Measurements from ENCODE around the gene RPS18. TPM values are rescaled to one million over a fixed set of nuclear protein-coding genes. Genes with fewer than 3 reads are reported as not detected.

The RPS18 gene
- total and polyA plus RNA-seq, 2 of the 13 experiments (the other 11 are each of a cell fraction or from before 2014, with no cell fraction given), result 3,896 to 5,806 TPM

DNA sequence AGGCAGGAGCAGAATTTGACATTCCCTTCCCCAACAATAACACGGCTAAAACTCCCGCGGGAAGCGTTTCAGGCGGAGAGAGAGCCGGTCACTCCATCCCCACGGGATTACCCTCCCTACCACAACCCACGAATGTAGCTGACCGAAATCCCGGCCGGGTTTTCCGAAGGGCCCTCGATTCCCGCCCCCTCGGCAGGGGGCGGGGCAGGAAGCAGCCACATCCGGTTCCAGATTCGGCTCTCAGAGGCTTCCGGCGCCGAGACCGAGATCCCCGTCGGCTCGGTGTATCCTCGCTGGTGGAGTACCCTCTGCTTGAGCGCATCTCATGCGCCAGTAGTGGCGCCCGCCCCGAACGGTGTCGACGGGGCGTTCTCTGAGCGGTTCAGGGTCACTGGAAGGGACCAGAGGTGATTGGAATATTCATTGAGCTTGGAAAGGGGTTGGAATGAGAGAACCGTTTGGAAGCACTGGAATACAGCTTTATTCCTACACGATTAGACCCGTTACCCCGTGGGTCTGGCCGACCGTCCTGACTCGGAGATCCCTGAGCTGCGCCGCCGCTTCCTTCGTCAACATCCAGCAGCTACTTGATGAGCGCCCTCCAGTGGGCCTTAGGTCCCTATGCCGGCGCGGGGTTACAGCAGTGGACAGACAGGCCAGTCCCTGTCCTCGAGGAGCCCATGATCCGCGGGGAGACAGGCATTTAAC lies 27.5 kb downstream of the RPS18 start (continued):
- TF ChIP-seq TBL1XR1 (IDR thresholded peaks at IDR 0.05; ENCODE audit: borderline replicate concordance, low read length, partially characterized antibody) (peak; percentile 50), PRPF4 (IDR thresholded peaks at IDR 0.05; ENCODE audit: low read depth, low read length, poor library complexity, severe bottlenecking) (no peak), ZNF574 (CRISPR knock-in tag; IDR thresholded peaks at IDR 0.05) (peak; percentile 91), ELK4 (CRISPR knock-in tag; IDR thresholded peaks at IDR 0.05; ENCODE audit: borderline replicate concordance) (peak; percentile 60; the same call in 1 of the 2 replicates), ZBTB26 (CRISPR knock-in tag; IDR thresholded peaks at IDR 0.05; ENCODE audit: borderline replicate concordance) (peak; percentile 64), DPF2 (CRISPR knock-in tag; IDR thresholded peaks at IDR 0.05; ENCODE audit: borderline replicate concordance, low read depth) (no peak), DMAP1 (CRISPR knock-in tag; IDR thresholded peaks at IDR 0.05) (peak; percentile 84), ZBTB7B (CRISPR knock-in tag; IDR thresholded peaks at IDR 0.05) (peak; percentile 38; the same call in 1 of the 2 replicates), EHMT2 (IDR thresholded peaks at IDR 0.05; ENCODE audit: borderline replicate concordance, low read depth, low read length) (no peak), KAT8 (CRISPR knock-in tag; IDR thresholded peaks at IDR 0.05) (peak; percentile 81), ZNF530 (CRISPR knock-in tag; IDR thresholded peaks at IDR 0.05; ENCODE audit: low read depth) (no peak), NCOA2 (CRISPR knock-in tag; IDR thresholded peaks at IDR 0.05) (peak; percentile 45; the same call in 1 of the 2 replicates), SMC3 (IDR thresholded peaks at IDR 0.05; ENCODE audit: low read length) (peak; percentile 56), TCF7L2 (IDR thresholded peaks at IDR 0.05; ENCODE audit: low read depth, low read length) (no peak), NFE2 (CRISPR knock-in tag; IDR thresholded peaks at IDR 0.05) (no peak)
- TF ChIP-seq, protein P1, sequence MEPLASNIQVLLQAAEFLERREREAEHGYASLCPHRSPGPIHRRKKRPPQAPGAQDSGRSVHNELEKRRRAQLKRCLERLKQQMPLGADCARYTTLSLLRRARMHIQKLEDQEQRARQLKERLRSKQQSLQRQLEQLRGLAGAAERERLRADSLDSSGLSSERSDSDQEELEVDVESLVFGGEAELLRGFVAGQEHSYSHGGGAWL (CRISPR knock-in tag; IDR thresholded peaks at IDR 0.05), result peak; percentile 57
- TF ChIP-seq, protein P2, sequence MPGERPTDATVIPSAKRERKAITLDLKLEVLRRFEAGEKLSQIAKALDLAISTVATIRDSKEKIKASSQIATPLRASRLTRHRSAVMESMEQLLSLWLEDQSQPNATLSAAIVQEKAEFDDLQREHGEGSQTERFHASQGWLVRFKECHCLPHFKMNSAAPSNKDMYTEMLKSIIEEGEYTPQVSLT (CRISPR knock-in tag; IDR thresholded peaks at IDR 0.05; ENCODE audit: borderline replicate concordance, low read depth), result no peak
- TF ChIP-seq, protein P3, sequence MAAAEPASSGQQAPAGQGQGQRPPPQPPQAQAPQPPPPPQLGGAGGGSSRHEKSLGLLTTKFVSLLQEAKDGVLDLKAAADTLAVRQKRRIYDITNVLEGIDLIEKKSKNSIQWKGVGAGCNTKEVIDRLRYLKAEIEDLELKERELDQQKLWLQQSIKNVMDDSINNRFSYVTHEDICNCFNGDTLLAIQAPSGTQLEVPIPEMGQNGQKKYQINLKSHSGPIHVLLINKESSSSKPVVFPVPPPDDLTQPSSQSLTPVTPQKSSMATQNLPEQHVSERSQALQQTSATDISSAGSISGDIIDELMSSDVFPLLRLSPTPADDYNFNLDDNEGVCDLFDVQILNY (CRISPR knock-in tag; conservative IDR thresholded peaks at IDR 0.05), result peak; percentile 60
- TF ChIP-seq, protein P4, sequence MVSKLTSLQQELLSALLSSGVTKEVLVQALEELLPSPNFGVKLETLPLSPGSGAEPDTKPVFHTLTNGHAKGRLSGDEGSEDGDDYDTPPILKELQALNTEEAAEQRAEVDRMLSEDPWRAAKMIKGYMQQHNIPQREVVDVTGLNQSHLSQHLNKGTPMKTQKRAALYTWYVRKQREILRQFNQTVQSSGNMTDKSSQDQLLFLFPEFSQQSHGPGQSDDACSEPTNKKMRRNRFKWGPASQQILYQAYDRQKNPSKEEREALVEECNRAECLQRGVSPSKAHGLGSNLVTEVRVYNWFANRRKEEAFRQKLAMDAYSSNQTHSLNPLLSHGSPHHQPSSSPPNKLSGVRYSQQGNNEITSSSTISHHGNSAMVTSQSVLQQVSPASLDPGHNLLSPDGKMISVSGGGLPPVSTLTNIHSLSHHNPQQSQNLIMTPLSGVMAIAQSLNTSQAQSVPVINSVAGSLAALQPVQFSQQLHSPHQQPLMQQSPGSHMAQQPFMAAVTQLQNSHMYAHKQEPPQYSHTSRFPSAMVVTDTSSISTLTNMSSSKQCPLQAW (CRISPR knock-in tag; IDR thresholded peaks at IDR 0.05), result peak; percentile 60; the same call in 1 of the 2 replicates

All from HepG2 (cell line).